Superior temporal gyrus (tissue), 1 donor: ENCODE results near the gene OSBP2.

Source experiments
- DNase-seq: peaks from one replicate; pipeline ENCODE4 v3.0.0-alpha.2; 2016; ENCODE audit errors: extremely low spot score

OSBP2 gene

DNA sequence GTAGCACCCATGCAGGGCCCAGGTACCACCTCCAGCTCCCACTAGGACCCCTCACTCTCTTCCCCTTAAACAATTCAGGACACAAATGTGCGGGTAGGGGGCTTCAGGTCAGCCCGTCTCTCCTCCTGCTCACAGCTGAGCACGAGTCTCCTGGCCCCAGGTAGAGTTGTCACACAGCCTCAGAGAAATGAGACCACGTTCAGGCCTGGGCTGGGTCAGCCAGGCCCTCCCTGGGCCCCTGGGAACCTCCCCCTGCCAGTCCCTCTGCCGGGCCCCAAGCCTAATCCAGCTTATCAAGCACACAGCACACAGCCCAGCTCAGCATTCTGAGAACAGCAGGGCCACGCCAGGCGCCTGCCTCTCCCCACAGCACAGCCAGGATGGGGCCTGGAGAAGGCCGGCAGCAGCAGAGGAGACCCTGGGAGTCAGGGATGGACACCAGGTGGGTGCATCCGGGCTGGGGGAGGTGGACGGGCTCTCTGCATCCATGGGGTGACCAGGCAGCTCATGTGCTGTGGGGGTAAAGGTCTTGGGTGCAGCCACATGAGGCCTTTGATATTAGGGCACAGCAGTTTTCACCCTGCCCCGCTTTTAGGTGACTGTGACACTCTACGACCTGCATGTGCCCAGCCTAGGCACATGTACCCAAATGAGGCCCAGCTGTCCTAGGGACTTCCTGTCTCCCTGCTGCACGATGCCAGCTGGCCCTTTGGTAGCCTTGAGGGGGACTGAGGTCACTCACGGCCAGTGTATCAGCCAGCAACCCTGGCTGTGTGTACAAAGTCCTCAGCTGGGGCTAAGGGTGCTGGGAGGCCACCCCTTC is 186.9 kb downstream of the OSBP2 start:
- no peak for DNase-seq

- DNase-seq: no peak
These were observed 187.6 kb downstream of the OSBP2 start for GRCh38 chr22:30882184-30882717.

DNA sequence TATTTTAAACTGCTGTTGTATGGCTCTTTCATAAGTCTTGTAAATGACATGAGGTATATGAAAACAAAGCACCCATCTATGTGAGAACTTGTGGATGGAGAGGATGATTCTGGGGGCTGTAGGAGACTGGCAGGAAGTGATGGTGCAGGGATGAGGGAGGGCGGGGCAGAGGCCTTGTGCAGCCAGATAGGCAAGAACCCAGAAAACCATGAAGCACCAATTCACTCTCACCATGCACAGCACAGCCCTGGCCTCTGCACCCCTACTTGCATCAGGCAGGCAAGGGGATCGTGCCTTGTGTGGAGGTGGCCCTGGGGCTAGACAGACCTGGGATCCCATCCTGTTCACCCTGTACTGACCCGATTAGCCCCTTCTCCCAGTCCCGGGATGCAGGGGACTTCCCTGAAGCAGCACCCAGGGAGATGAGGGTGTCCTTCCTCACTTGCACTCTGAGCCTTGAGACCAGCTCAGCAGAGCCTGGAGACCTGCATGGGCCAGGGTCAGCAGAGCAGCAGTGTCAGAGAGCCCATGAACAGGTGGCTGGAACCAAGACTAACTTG is 188.4 kb downstream of the OSBP2 start:
- no peak for DNase-seq

DNA sequence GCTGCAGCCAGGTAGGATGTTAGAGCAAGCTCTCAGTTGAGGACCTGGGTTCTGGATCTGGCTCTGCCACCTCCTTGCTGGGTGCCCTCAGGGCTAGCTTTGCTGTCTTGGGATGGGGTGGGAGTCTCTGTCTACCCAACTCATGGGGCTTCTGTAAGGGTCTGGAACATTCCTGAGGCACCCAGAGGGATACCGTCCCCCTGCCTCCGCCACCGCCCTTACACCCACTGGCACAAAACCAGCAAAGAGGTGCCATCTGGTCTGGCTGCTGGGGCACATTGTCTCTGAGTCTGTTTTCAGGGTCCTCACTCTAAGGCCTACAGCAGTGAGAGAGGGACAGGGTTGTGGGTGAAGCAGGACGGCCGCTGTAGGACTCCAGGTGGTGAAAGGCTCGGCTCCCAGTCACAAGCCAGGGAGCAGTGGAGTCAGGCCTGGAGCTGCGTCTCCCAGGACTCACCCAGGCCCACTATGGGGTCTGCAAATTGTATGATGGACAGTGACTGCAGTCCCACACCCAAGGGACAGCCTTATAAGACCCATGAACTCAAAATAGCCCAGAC is 189.0 kb downstream of the OSBP2 start:
- DNase-seq: no peak

DNA sequence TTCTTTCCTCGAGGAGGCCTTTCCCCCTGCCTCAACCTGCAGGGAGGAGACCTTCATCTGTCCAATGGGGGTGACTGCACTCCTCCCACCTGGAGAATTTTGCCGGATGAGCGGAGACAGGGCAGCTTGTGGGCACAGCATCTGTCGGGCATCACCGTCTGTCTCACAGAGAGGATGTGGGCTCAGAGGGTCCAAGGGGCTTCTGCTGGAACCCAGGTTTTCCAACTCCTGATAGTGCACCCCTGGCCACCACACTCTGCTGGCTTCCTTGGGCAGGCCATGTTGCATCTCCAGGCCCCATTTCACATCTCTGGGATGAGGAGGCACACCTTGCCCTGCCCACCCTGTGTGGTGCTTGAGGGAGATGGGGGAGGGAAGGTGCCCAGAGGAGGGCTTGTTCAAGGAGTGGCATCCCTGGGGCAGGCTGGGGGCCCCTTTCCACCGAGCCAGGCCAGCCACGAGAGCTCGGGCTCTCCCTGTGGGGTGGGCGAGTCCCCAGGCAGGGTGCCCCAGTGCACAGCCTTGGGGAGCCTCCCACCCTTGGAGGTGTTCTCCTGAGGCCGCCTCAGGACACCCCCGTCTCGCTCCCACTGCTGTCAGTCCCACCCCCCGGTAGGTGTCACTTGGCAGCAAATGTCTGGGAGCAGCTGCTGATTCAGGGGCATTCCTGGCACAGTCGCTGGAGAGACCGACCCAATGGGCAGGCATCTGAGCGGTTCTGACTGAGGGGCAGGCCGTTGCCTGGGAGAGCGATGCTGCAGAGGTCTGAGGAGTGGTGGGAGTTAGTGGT is 189.7 kb downstream of the OSBP2 start:
- no peak for DNase-seq

DNA sequence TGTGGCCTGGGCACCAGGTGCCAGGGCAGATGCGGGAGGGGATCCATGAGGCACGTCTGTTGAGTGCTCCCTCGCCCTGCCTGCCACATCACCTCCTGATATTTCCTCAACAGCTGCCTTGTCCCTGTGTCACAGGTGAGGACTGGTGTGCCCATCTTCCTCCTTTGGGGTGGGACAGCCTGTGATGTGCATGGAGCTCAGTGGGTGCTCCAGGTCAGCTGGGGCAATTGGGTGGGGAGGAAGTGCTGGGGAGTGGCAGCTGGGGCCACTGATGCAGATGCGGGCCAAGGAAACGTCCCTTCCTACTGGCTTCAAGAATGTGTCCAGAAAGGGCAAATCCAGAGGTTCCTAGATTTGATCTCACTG is 190.3 kb downstream of the OSBP2 start:
- no peak for DNase-seq

DNA sequence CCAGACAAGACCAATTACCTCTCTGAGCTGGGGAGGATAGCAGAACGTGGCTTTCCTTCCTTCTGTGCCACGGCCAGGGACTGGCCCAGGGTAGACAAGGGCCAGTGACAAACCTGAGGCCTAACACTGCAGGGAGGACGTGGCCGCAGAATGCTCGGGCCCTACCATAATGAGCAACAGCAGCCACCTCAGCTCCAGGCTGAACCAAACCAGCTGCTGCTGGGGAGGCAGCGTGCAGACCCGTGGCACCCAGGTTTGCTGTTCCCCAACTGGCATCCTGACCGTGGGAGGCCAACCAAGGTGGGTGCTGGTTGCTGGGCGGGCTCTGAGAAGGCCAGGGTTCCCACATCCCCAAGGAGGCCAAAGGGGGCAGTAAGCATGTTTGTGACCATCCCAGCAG is 190.9 kb downstream of the OSBP2 start:
- no peak for DNase-seq

- no peak for DNase-seq
These were observed 192.8 kb downstream of the OSBP2 start for GRCh38 chr22:30887453-30887852.

DNA sequence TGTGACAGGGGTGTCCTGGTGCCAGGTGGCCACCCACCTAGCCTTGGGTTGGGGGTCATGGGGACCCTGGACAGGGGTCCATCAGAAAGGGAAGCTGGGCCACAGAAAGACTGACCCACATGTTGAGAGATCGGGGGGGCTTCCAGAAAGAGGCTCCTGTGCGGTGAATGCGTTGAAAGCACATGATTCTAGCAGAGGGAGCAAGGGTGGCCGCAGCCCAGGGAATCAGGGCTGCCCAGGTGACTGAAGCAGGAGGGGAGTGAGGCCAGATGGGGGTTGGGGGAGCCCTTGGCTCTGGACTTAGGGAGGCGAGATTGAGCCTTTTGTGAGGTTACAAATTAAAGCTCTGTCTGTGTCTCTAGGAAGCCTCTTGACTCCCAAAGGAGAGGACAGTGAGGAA is 193.2 kb downstream of the OSBP2 start:
- DNase-seq: no peak

GRCh38 chr22:30889268-30889995 is 194.8 kb downstream of the OSBP2 start:
- DNase-seq: no peak

DNA sequence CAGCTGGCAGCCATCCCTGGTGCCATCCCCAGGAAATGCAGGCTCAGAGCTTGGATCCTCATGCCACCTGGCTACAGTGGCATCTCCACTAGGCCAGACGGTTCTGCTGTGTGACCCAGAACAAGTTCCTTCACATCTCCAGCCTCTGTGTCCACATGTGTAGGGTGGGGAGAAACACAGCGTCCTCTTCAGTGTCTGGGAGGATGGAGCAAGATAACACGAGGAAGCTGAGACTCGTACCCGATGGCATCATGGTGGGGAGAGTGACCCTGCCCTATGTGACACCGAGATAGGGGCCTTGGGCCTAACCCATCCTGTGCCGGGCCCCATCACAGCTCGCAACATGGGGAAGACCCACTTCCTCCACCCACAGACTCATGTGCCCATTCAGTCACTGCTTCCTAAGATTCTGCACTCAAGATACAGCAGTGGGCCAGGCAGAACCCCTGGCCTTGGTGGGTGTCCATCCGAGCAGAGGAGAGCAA is 195.4 kb downstream of the OSBP2 start:
- no peak for DNase-seq

DNA sequence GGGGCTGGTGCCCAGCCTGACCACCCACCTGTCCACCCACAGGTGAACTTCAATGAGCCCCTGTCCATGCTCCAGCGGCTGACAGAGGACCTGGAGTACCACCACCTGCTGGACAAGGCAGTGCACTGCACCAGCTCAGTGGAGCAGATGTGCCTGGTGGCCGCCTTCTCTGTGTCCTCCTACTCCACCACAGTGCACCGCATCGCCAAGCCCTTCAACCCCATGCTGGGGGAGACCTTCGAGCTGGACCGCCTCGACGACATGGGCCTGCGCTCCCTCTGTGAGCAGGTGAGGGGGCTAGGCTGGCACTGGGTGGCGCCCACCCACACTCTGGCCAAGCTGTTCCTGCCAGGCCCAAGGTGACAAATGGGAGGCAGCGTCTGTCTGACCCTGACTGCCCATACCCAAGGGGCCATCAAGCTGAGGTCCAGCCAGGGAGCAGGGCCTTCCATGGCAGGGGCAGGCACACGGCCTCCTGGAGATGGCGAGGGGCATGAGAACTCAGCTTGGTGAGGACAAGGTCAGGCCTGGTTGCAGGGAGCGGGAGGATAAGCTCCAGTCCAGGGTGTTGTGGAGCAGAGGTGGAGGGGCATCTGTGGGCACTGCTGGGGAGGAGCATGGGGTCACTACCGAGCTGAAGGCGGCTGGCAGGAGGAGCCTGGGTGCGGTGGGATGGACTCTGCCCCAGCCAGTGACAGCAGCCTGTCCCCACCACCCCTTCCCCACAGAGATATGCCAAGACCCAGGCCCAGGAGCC is 196.2 kb downstream of the OSBP2 start:
- DNase-seq: no peak

- DNase-seq: no peak
These were observed 196.7 kb downstream of the OSBP2 start for GRCh38 chr22:30891443-30891755.

GRCh38 chr22:30891781-30892180 is 197.1 kb downstream of the OSBP2 start:
- no peak for DNase-seq

- DNase-seq: no peak
These were observed 197.6 kb downstream of the OSBP2 start for GRCh38 chr22:30892286-30892685.

DNA sequence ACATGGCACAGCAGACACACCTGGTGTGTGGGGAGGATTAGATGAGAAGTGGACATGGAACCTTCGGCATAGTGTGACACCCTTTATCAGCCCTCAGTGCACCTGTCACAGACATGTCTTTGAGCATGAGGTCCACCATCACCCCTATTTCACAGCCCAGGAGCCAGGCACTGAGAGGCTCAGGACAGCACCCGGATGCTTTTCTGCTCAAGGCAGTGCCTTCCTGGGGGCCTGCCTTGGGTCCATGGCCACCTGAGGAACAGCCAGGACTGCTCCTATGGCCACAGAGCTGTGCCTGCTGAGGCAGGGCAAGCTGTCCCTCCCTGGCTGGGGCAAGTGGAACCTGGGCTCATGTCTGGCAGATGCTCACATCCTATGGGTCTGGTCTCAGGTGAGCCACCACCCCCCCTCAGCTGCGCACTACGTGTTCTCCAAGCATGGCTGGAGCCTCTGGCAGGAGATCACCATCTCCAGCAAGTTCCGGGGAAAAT is 198.1 kb downstream of the OSBP2 start:
- DNase-seq: no peak

DNA sequence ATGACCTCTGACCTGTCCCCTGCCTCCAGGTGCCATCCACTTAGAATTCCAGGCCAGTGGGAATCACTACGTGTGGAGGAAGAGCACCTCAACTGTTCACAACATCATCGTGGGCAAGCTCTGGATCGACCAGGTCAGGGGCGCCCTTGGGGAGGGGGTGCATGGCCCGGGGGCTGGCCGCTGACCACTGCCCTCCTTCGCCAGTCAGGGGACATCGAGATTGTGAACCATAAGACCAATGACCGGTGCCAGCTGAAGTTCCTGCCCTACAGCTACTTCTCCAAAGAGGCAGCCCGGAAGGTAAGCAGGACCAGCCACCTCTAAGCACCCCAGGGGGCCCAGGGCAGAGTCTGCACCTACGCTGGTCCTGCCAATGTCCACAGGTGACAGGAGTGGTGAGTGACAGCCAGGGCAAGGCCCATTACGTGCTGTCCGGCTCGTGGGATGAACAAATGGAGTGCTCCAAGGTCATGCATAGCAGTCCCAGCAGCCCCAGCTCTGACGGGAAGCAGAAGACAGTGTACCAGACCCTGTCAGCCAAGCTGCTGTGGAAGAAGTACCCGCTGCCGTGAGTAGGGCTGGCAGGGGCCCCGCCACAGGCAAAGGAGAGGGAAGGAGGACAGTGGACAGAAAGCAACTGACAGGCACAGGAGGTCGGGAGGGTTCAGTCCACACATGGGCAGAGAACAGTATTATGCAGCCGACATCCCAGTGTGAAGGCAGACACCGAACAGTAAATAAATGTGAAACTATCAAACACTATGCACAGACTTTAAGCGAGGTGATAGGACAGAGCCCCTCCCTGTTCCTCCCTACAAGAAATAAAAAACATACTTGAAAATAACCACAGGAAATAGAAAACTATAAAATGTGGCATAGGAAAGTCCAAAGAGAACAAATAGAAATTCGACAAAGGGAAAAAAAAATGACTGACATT is 199.0 kb downstream of the OSBP2 start:
- DNase-seq: no peak

- no peak for DNase-seq
These were observed 199.7 kb downstream of the OSBP2 start for GRCh38 chr22:30894371-30894740.

DNA sequence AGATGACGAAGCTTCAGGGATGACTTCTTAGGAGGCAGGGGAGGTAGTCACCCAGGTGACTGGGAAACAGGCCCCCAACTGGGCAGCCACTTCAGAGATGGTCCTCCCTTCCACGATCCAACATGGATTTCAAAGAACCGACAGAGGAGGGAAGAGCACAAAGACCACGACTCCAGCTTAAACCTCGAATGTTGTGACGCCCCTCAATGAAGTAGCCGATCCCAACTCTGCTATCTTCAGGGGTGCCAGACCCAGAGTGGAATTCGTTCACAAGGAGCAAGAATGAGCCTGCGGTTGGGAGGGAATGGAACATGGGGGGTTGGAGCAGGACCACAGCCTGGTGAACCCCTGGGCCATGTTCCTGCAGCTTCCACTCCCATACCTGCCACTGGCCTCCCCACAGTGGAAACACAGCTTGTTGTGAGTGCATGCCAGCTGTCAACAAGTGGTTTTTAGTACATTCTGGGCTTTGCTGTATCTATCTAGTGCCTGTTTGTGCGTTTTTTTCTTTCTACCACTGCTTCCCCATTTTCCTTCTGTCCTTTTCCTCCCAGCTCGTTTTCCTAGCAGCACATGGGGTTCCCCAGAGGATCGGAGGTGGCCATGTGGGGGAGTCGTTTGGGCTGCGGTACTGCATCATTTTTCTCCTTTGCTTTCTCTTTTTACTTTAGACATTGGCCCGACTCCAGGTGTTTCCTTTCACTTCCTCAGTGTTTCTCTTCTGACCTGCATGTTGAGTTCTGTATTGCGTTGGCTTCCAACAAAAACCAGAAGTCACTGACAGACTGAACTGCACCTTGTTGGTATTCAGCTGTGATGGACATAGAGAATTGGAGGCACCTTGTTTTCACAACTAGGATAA is 208.1 kb downstream of the OSBP2 start:
- DNase-seq: no peak
